Left ventricle myocardium inferior (tissue), 1 donor: Measurements from ENCODE around the gene NSD2. TPM values are rescaled to one million over a fixed set of nuclear protein-coding genes. Genes with fewer than 3 reads are reported as not detected.

ENCODE experiments used
- DNase-seq: peaks from one replicate; pipeline ENCODE4 v3.0.0-alpha.2; 2020
- H3K27ac ChIP-seq: fragments of 200-600 bp; replicated peaks from 2 replicates; pipeline ENCODE4 v1.8.0; 2021
- H3K27me3 ChIP-seq: fragments of 200-600 bp; 2 replicates; pipeline ENCODE4 v1.8.0; 2021; ENCODE audit warnings: low read depth
- H3K36me3 ChIP-seq: fragments of 200-600 bp; 2 replicates; pipeline ENCODE4 v1.8.0; 2021
- H3K4me1 ChIP-seq: fragments of 200-600 bp; 2 replicates; pipeline ENCODE4 v1.8.0; 2021
- H3K4me3 ChIP-seq: fragments of 200-600 bp; 2 replicates; pipeline ENCODE4 v1.8.0; 2021; ENCODE audit warnings: mild to moderate bottlenecking, moderate library complexity
- H3K9me3 ChIP-seq: fragments of 200-600 bp; replicated peaks from 2 replicates; pipeline ENCODE4 v1.8.0; 2021
- CTCF ChIP-seq: fragments of 200-600 bp; IDR thresholded peaks from 2 replicates; pipeline ENCODE4 v1.8.0; 2021; ENCODE audit warnings: antibody characterized with exemption, mild to moderate bottlenecking, borderline replicate concordance
- intact Hi-C: fragments of 100-400 bp; cut with micrococcal nuclease; formaldehyde crosslinking; loops from one replicate; pipeline ENCODE4 v1.11.0; 2022
- total RNA-seq: library from RNA; stranded (reverse); fragmentation: NEBNext Ultra II Directional; extraction: Animal tissue kit (Norgen Biotek cat#: 25700); gene quantifications from one replicate; pipeline ENCODE4 v1.2.1, GENCODE V29; 2021
- donor health status: DM: no; HTN: yes; CAD: no; lungs with severe emphysema.

Gene NSD2
- total RNA-seq, 1 donor from 2014 or later, result 42.5 TPM

DNA sequence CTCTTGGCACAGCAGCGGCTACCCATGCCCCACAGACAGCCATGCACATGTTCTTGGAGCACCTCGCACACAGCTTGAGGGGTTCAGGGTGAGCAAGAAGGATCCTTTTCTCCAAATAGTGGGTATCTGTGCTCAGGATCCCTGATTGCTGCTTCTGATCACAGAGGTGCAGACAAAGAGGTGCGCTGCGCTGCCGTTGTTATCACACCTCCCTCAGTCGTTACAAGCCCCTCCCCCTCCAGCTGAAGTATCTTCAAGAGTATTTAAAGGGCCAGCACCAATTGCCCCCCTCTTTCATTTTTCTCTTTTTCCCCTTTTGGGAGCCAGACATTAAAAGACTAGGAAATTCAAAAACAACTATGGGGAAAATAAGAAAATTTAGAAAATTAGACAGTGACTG is 93.2 kb downstream of the NSD2 start:
- H3K36me3 ChIP-seq, result peaks cover 54% of the 10 kb centered on the region
- H3K4me3 ChIP-seq, result no peak overlapping the region
- no peak for DNase-seq
- intact Hi-C loops, result no loop called here
- H3K27me3 ChIP-seq, result no peaks in the 10 kb centered on the region
- no peak overlapping the region for H3K27ac ChIP-seq
- H3K9me3 ChIP-seq, result no peaks in the 10 kb centered on the region
- H3K4me1 ChIP-seq, result peaks cover 17% of the 10 kb centered on the region
- no peak for TF ChIP-seq CTCF

- Histone ChIP-seq H3K4me1 (peaks cover 12% of the 10 kb centered on the region), H3K9me3 (no peaks in the 10 kb centered on the region), H3K36me3 (peaks cover 50% of the 10 kb centered on the region), H3K27ac (no peak overlapping the region), H3K27me3 (no peaks in the 10 kb centered on the region), H3K4me3 (no peak overlapping the region)
- intact Hi-C loops, result no loop called here
- DNase-seq, result no peak
- no peak for TF ChIP-seq CTCF
Measured at GRCh38 chr4:1964971-1965370, 93.8 kb downstream of the NSD2 start.

GRCh38 chr4:1967512-1968149 is 96.4 kb downstream of the NSD2 start:
- H3K27ac ChIP-seq, result no peak overlapping the region
- intact Hi-C loops, result no loop called here
- TF ChIP-seq CTCF, result no peak

GRCh38 chr4:1968686-1969295 is 97.6 kb downstream of the NSD2 start:
- Histone ChIP-seq H3K9me3 (no peaks in the 10 kb centered on the region), H3K4me1 (no peaks in the 10 kb centered on the region), H3K27ac (no peak overlapping the region), H3K36me3 (peaks cover 24% of the 10 kb centered on the region), H3K4me3 (no peak overlapping the region), H3K27me3 (no peaks in the 10 kb centered on the region)
- no peak for TF ChIP-seq CTCF
- no peak for DNase-seq
- intact Hi-C loops, result no loop called here

More at GRCh38 chr4:1967512-1968149, 96.4 kb downstream of the NSD2 start:
- Histone ChIP-seq H3K4me1 (no peaks in the 10 kb centered on the region), H3K27me3 (no peaks in the 10 kb centered on the region), H3K9me3 (no peaks in the 10 kb centered on the region), H3K36me3 (peaks cover 29% of the 10 kb centered on the region), H3K4me3 (no peak overlapping the region)
- no peak for DNase-seq

DNA sequence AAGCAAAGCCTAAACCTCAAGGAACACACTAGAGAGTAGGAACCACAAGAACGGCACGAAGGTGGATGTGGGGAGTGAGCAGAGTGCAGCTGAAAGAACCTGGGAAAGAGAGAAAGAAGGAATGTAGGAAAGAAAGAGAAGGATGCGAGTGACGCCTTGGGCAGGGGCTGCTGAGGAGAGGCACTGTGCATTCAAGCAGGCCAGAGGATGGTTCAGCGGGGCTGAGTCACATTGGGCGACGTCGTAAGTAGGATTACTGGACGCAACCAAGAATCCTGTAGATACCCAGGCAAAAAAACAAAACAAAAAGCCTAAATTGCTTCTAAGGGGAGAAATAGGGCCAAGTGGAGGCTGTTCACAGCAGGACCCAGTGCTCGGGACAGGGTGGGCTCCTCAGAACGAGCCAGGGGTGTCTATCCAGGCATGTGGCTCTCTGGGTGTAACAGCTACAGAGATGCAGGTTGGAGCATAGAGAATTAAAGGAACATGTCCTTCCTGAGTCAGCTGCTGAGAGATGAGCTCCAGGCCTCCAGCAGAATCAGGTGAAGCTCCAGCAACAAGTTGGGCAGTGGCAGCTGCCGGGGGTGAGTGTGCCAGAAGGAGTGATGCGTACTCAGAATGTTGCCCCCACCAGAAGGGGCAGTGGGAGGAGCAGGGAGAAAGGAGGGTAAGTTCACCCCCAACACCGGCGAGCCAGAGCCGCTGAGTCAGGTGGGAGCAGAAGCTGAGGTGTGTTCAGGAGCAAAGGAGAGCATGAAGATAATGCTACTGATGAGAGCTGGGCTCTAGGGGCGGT is 98.9 kb downstream of the NSD2 start:
- peaks cover 36% of the 10 kb centered on the region for H3K36me3 ChIP-seq
- no peak for DNase-seq

More for the DNA sequence above, 98.9 kb downstream of the NSD2 start:
- Histone ChIP-seq H3K27ac (no peak overlapping the region), H3K4me3 (no peak overlapping the region), H3K27me3 (no peaks in the 10 kb centered on the region), H3K9me3 (no peaks in the 10 kb centered on the region), H3K4me1 (no peaks in the 10 kb centered on the region)
- intact Hi-C loops, result no loop called here
- TF ChIP-seq CTCF, result no peak
